Uterus (tissue), 4 donors: ENCODE results near the gene FBN1. TPM values are rescaled to one million over a fixed set of nuclear protein-coding genes. Genes with fewer than 3 reads are reported as not detected.

Experiments used
- DNase-seq, 2 donors: peaks; one replicate each; pipeline ENCODE4 v3.0.0-alpha.2; 2019 to 2020
- H3K27ac ChIP-seq, 2 donors: fragments of 200-600 bp; sonication (generic); 1 replicate in 1 of 2; 2 replicates in 1 of 2; pipeline ENCODE4 v1.5.1; 2016 to 2018
- H3K27me3 ChIP-seq, 2 donors: fragments of 200-600 bp; sonication (generic); one replicate each; pipeline ENCODE4 v1.5.1; 2018 to 2019; ENCODE audit warnings: control low read depth in 1 of 2
- H3K36me3 ChIP-seq, 2 donors: fragments of 200-600 bp; sonication (generic); one replicate each; pipeline ENCODE4 v1.5.1; 2019; ENCODE audit warnings: control low read depth in 1 of 2
- H3K4me1 ChIP-seq, 2 donors: fragments of 200-600 bp; sonication (generic); one replicate each; pipeline ENCODE4 v1.5.1; 2018 to 2019; ENCODE audit warnings: control low read depth in 1 of 2
- H3K4me3 ChIP-seq, 2 donors: fragments of 200-600 bp; sonication (generic); 1 replicate in 1 of 2; 2 replicates in 1 of 2; pipeline ENCODE4 v1.5.1; 2018 to 2019; ENCODE audit warnings: mild to moderate bottlenecking in 1 of 2
- H3K9me3 ChIP-seq, 2 donors: fragments of 200-600 bp; sonication (generic); one replicate each; pipeline ENCODE4 v1.5.1; 2019; ENCODE audit warnings: control low read depth in 1 of 2
- CTCF ChIP-seq, 4 experiments: fragments of 200-600 bp in 2 of 4; fragments of 450-650 bp in 2 of 4; sonication (generic) in 2 of 4; IDR thresholded peaks; one replicate each; pipeline ENCODE4 v1.5.1; 2016 to 2019; ENCODE audit warnings: antibody characterized with exemption in 4 of 4, mild to moderate bottlenecking in 2 of 4, moderate library complexity in 1 of 4
- POLR2A ChIP-seq, 2 donors: fragments of 450-650 bp; IDR thresholded peaks; one replicate each; pipeline ENCODE4 v1.6.1; 2016; ENCODE audit warnings: antibody characterized with exemption in 2 of 2, mild to moderate bottlenecking in 1 of 2, moderate library complexity in 1 of 2
- intact Hi-C: fragments of 100-400 bp; cut with DNase I; formaldehyde crosslinking; loops from one replicate; pipeline ENCODE4 v1.15.1; 2023; ENCODE audit warnings: low total_unique reads
- total RNA-seq, 4 donors: library from RNA; depleted of rRNA in 3 of 4; stranded (reverse); fragments of >200 nt in 3 of 4; gene quantifications; one replicate each; pipeline versions ENCODE4 v1.1.0 to v1.2.4, GENCODE V29; 2014 to 2023
- donor health status: DM: yes; HTN: yes; CAD: no.

FBN1 gene
- total RNA-seq, 4 donors from 2014 or later: 76.3 to 584 (median 95.8) TPM

GRCh38 chr15:48555241-48555881 is 90.1 kb downstream of the FBN1 start:
- H3K27ac ChIP-seq: no peak overlapping the region
- H3K9me3 ChIP-seq: no peaks in the 10 kb centered on the region
- peaks cover 0 to 3% of the 10 kb centered on the region in 2 donors for H3K4me1 ChIP-seq
- no peak for DNase-seq
- no peaks in the 10 kb centered on the region for H3K36me3 ChIP-seq
- intact Hi-C loops: loop anchor here (5.0 kb wide), 1 partner anchor 188 kb away; no protein-coding TSS in a partner anchor
- no peaks in the 10 kb centered on the region for H3K27me3 ChIP-seq
- no peak overlapping the region for H3K4me3 ChIP-seq
- no peak for TF ChIP-seq CTCF (IDR thresholded peaks at IDR 0.05)
- no peak for TF ChIP-seq POLR2A (IDR thresholded peaks at IDR 0.05)

GRCh38 chr15:48554112-48554511 is 91.4 kb downstream of the FBN1 start:
- Histone ChIP-seq H3K27ac (no peak overlapping the region), H3K27me3 (no peaks in the 10 kb centered on the region), H3K4me3 (no peak overlapping the region), H3K9me3 (no peaks in the 10 kb centered on the region), H3K36me3 (no peaks in the 10 kb centered on the region), H3K4me1 (peaks cover 0 to 3% of the 10 kb centered on the region in 2 donors)
- TF ChIP-seq CTCF (IDR thresholded peaks at IDR 0.05): no peak
- TF ChIP-seq POLR2A (IDR thresholded peaks at IDR 0.05): no peak
- DNase-seq: no peak
- intact Hi-C loops: no loop called here

GRCh38 chr15:48553559-48553958 is 92.0 kb downstream of the FBN1 start:
- Histone ChIP-seq H3K27ac (no peak overlapping the region), H3K4me1 (peaks cover 0 to under 1% of the 10 kb centered on the region in 2 donors), H3K4me3 (no peak overlapping the region), H3K9me3 (no peaks in the 10 kb centered on the region), H3K27me3 (no peaks in the 10 kb centered on the region), H3K36me3 (no peaks in the 10 kb centered on the region)
- DNase-seq: no peak
- intact Hi-C loops: no loop called here
- TF ChIP-seq POLR2A (IDR thresholded peaks at IDR 0.05) (no peak), CTCF (IDR thresholded peaks at IDR 0.05) (no peak)

GRCh38 chr15:48550822-48551525 is 94.5 kb downstream of the FBN1 start:
- Histone ChIP-seq H3K4me1 (peaks cover 0 to 3% of the 10 kb centered on the region in 2 donors), H3K4me3 (no peak overlapping the region), H3K27ac (no peak overlapping the region), H3K27me3 (no peaks in the 10 kb centered on the region), H3K36me3 (no peaks in the 10 kb centered on the region), H3K9me3 (no peaks in the 10 kb centered on the region)
- intact Hi-C loops: no loop called here
- TF ChIP-seq POLR2A (IDR thresholded peaks at IDR 0.05): no peak
- TF ChIP-seq CTCF (IDR thresholded peaks at IDR 0.05): no peak
- no peak for DNase-seq

GRCh38 chr15:48548455-48548854 is 97.1 kb downstream of the FBN1 start:
- no peaks in the 10 kb centered on the region for H3K27me3 ChIP-seq
- no peak for DNase-seq
- TF ChIP-seq CTCF (IDR thresholded peaks at IDR 0.05) (no peak), POLR2A (IDR thresholded peaks at IDR 0.05) (no peak)
- H3K27ac ChIP-seq: peak overlapping the region in 1 of 2 donors; percentile 55
- intact Hi-C loops: no loop called here
- peaks cover 0 to 3% of the 10 kb centered on the region in 2 donors for H3K4me1 ChIP-seq
- H3K4me3 ChIP-seq: no peak overlapping the region
- H3K9me3 ChIP-seq: no peaks in the 10 kb centered on the region
- no peaks in the 10 kb centered on the region for H3K36me3 ChIP-seq
